HG02759 (cell line): ENCODE data around the gene SORCS2.

Source experiments
- ATAC-seq: cut with Tn5 transposase; IDR thresholded peaks from one replicate; pipeline ENCODE4 v1.9.1; 2021; ENCODE audit warnings: mild to moderate bottlenecking, moderate library complexity; ENCODE audit not compliant: unreplicated experiment

The SORCS2 gene

GRCh38 chr4:7691061-7691460 is 498.7 kb downstream of the SORCS2 start:
- no peak for ATAC-seq

GRCh38 chr4:7691982-7692381 is 499.6 kb downstream of the SORCS2 start:
- no peak for ATAC-seq

GRCh38 chr4:7692451-7693236 is 500.3 kb downstream of the SORCS2 start:
- ATAC-seq, result no peak

GRCh38 chr4:7693237-7693608 is 500.9 kb downstream of the SORCS2 start:
- no peak for ATAC-seq

GRCh38 chr4:7693711-7694110 is 501.4 kb downstream of the SORCS2 start:
- no peak for ATAC-seq

GRCh38 chr4:7694324-7694723 is 502.0 kb downstream of the SORCS2 start:
- ATAC-seq, result no peak

GRCh38 chr4:7697343-7697742 is 505.0 kb downstream of the SORCS2 start:
- no peak for ATAC-seq

GRCh38 chr4:7697821-7698220 is 505.5 kb downstream of the SORCS2 start:
- ATAC-seq, result no peak

GRCh38 chr4:7698584-7698983 is 506.2 kb downstream of the SORCS2 start:
- ATAC-seq, result no peak

- ATAC-seq, result no peak
These were observed 506.7 kb downstream of the SORCS2 start for GRCh38 chr4:7699031-7699430.

GRCh38 chr4:7699825-7700224 is 507.5 kb downstream of the SORCS2 start:
- no peak for ATAC-seq

- ATAC-seq, result no peak
These were observed 508.3 kb downstream of the SORCS2 start for GRCh38 chr4:7700665-7701064.

- ATAC-seq, result no peak
These were observed 509.7 kb downstream of the SORCS2 start for GRCh38 chr4:7701866-7702649.

- ATAC-seq, result no peak
These were observed 511.4 kb downstream of the SORCS2 start for GRCh38 chr4:7703688-7704087.

GRCh38 chr4:7704091-7704490 is 511.8 kb downstream of the SORCS2 start:
- no peak for ATAC-seq

GRCh38 chr4:7704625-7705024 is 512.3 kb downstream of the SORCS2 start:
- no peak for ATAC-seq

GRCh38 chr4:7705062-7705461 is 512.7 kb downstream of the SORCS2 start:
- ATAC-seq, result no peak

GRCh38 chr4:7705593-7705992 is 513.3 kb downstream of the SORCS2 start:
- ATAC-seq, result no peak

GRCh38 chr4:7708238-7708637 is 515.9 kb downstream of the SORCS2 start:
- ATAC-seq, result no peak

- no peak for ATAC-seq
These were observed 516.6 kb downstream of the SORCS2 start for GRCh38 chr4:7708981-7709380.

GRCh38 chr4:7709431-7709830 is 517.1 kb downstream of the SORCS2 start:
- ATAC-seq, result no peak

GRCh38 chr4:7710126-7710525 is 517.8 kb downstream of the SORCS2 start:
- no peak for ATAC-seq
